K562 (cell line): Measurements from ENCODE around the gene FUT4. TPM values are rescaled to one million over a fixed set of nuclear protein-coding genes. Genes with fewer than 3 reads are reported as not detected.

Experiments used
- ATAC-seq: fragments of 200-7000 bp; cut with Tn5 transposase; 3 replicates; pipeline ENCODE4 v1.9.1; 2020; ENCODE audit warnings: moderate library complexity
- BruUV-seq: library from RNA; stranded (reverse); fragments of 400-500 nt; replicated peaks from 2 replicates; lab custom pipeline; 2021; lab: Mats Ljungman, UMichigan
- CTCF ChIA-PET: fragments of 300-600 bp; formaldehyde crosslinking; extraction: SDS; loops from one replicate; lab custom pipeline; 2021; ENCODE audit warnings: low intra/inter-chr PET ratio; lab: Yijun Ruan, JAX
- POLR2A ChIA-PET: fragments of 300-600, 350-650 bp; sonication (Branson Sonifier 250); formaldehyde crosslinking; extraction: SDS; loops from one replicate; lab custom pipeline; 2021; ENCODE audit warnings: antibody characterized with exemption, inconsistent platforms; lab: Yijun Ruan, JAX
- DNase-seq, 4 experiments: peaks; one replicate each; pipeline versions ENCODE4 v3.0.0 to v3.0.0-alpha.2; 2011 to 2018; ENCODE audit warnings: low spot score in 3 of 4, mixed read lengths in 3 of 4; ENCODE audit errors: extremely low read depth in 1 of 4
- FAIRE-seq: peaks from 2 replicates; lab custom pipeline; 2011; peaks lifted over from hg19 to GRCh38; lab: Jason Lieb, UNC
- H2AFZ ChIP-seq: 2 replicates; pipeline ENCODE4 v1.6.0; 2011; ENCODE audit warnings: low read depth, low read length, control low read depth, inconsistent platforms
- H3K27ac ChIP-seq: fragments of 200-600 bp; 3 replicates; pipeline ENCODE4 v1.8.0; 2011; ENCODE audit warnings: low read depth, mild to moderate bottlenecking, control low read depth, inconsistent platforms, low read length, moderate library complexity, mixed read lengths; ENCODE audit errors: extremely low read depth
- H3K27me3 ChIP-seq, 2 experiments: fragments of 300-600 bp in 1 of 2; 2 replicates in 1 of 2; 3 replicates in 1 of 2; pipeline versions ENCODE4 v1.6.0 to v1.8.0; 2011; ENCODE audit warnings: inconsistent platforms in 2 of 2, low read length in 2 of 2, mild to moderate bottlenecking in 1 of 2, mixed read lengths in 1 of 2, moderate library complexity in 1 of 2; ENCODE audit not compliant: control insufficient read depth in 2 of 2, insufficient read depth in 2 of 2
- H3K36me3 ChIP-seq: fragments of 300-600 bp; 3 replicates; pipeline ENCODE4 v1.8.0; 2011; ENCODE audit warnings: mild to moderate bottlenecking, low read length, inconsistent platforms; ENCODE audit not compliant: control insufficient read depth, insufficient read depth
- H3K4me1 ChIP-seq, 2 experiments: fragments of 200-600 bp in 1 of 2; replicated peaks in 1 of 2; 2 replicates in 1 of 2; 3 replicates in 1 of 2; pipeline versions ENCODE4 v1.5.1 to v1.8.0; 2011; ENCODE audit warnings: inconsistent platforms in 2 of 2, low read length in 2 of 2, mild to moderate bottlenecking in 1 of 2, mixed read lengths in 1 of 2, moderate library complexity in 1 of 2; ENCODE audit not compliant: control insufficient read depth in 2 of 2, insufficient read depth in 2 of 2
- H3K4me2 ChIP-seq: 2 replicates; pipeline ENCODE4 v1.6.1; 2011; ENCODE audit warnings: low read length, control low read depth, inconsistent platforms, mixed read lengths; ENCODE audit not compliant: insufficient read depth
- H3K4me3 ChIP-seq: fragments of 200-600 bp; sonication (generic), shearing (Covaris generic); 2 replicates; pipeline ENCODE4 v1.5.1; 2016; ENCODE audit warnings: control low read depth, inconsistent platforms
- H3K79me2 ChIP-seq: fragments of 200-600 bp; 3 replicates; pipeline ENCODE4 v1.8.0; 2011; ENCODE audit warnings: low read length, inconsistent platforms; ENCODE audit not compliant: control insufficient read depth, insufficient read depth
- H3K9ac ChIP-seq, 2 experiments: 2 replicates each; pipeline versions ENCODE4 v1.6.0 to v1.6.1; 2011; ENCODE audit warnings: low read depth in 2 of 2, low read length in 2 of 2, control low read depth in 1 of 2, inconsistent platforms in 1 of 2, mild to moderate bottlenecking in 1 of 2, mixed read lengths in 1 of 2; ENCODE audit not compliant: insufficient read depth in 1 of 2
- H3K9me1 ChIP-seq: one replicate; pipeline ENCODE4 v1.6.0; 2011; ENCODE audit warnings: inconsistent platforms, mild to moderate bottlenecking, low read length, moderate library complexity; ENCODE audit not compliant: control insufficient read depth, insufficient read depth
- H3K9me3 ChIP-seq: replicated peaks from 2 replicates; pipeline ENCODE4 v1.5.1; 2011; ENCODE audit warnings: low read depth, low read length, inconsistent platforms; ENCODE audit not compliant: control insufficient read depth, insufficient read depth
- H4K20me1 ChIP-seq: replicated peaks from 2 replicates; pipeline ENCODE4 v1.6.1; 2011; ENCODE audit warnings: low read length, inconsistent platforms, mixed read lengths; ENCODE audit not compliant: control insufficient read depth, insufficient read depth
- ARNT ChIP-seq, 2 experiments: fragments of 450-650 bp; IDR thresholded peaks; 2 replicates each; pipeline ENCODE4 v1.6.1; 2016; ENCODE audit warnings: mild to moderate bottlenecking in 1 of 2
- HDAC1 ChIP-seq, 2 experiments: fragments of 450-650 bp; IDR thresholded peaks; 2 replicates each; pipeline ENCODE4 v1.6.1; 2016 to 2017; ENCODE audit warnings: inconsistent platforms in 1 of 2, mild to moderate bottlenecking in 1 of 2, moderate library complexity in 1 of 2
- HEY1 ChIP-seq: fragments of 250-450 bp; sonication (Bioruptor Pico); IDR thresholded peaks from 2 replicates; pipeline ENCODE4 v1.5.0; 2020; ENCODE audit warnings: mild to moderate bottlenecking, moderate library complexity, borderline replicate concordance
- HOXB6 ChIP-seq: fragments of 250-450 bp; sonication (Bioruptor Pico); IDR thresholded peaks from 2 replicates; pipeline ENCODE4 v1.5.1; 2022; ENCODE audit warnings: mild to moderate bottlenecking, borderline replicate concordance
- MCM5 ChIP-seq: fragments of 450-650 bp; IDR thresholded peaks from 2 replicates; pipeline ENCODE4 v1.6.1; 2016; ENCODE audit warnings: low read depth
- MLLT1 ChIP-seq, 2 experiments: fragments of 450-650 bp; IDR thresholded peaks; 2 replicates each; pipeline ENCODE4 v1.6.1; 2016
- PCBP2 ChIP-seq: fragments of 200-400 bp; formaldehyde crosslinking; IDR thresholded peaks from 2 replicates; pipeline ENCODE4 v1.6.1; 2018; ENCODE audit warnings: low read length, low read depth, mild to moderate bottlenecking, moderate library complexity; ENCODE audit not compliant: poor library complexity, severe bottlenecking
- POLR2AphosphoS5 ChIP-seq: IDR thresholded peaks from 2 replicates; pipeline ENCODE4 v1.6.1; 2011; ENCODE audit warnings: mild to moderate bottlenecking, low read depth, low read length, moderate library complexity; ENCODE audit not compliant: control insufficient read depth, insufficient read depth
- TAF7 ChIP-seq: fragments of 450-650 bp; IDR thresholded peaks from 2 replicates; pipeline ENCODE4 v1.6.1; 2016; ENCODE audit warnings: missing genetic modification characterization, missing compliant biosample characterization
- ZNF3 ChIP-seq: fragments of 250-450 bp; sonication (Bioruptor Pico); IDR thresholded peaks from 2 replicates; pipeline ENCODE4 v1.5.0; 2021; ENCODE audit warnings: mild to moderate bottlenecking, moderate library complexity
- ZNF699 ChIP-seq: fragments of 250-450 bp; sonication (Bioruptor Pico); IDR thresholded peaks from 2 replicates; pipeline ENCODE4 v1.8.0; 2021; ENCODE audit warnings: mild to moderate bottlenecking, moderate library complexity; ENCODE audit not compliant: insufficient replicate concordance
- WGBS: fragments of 100-300 bp; shearing (Covaris generic); methylation state at CpG from one replicate; pipeline ENCODE4 v1.1.6; 2016; ENCODE audit warnings: low coverage, mixed read lengths; ENCODE audit not compliant: insufficient coverage; ENCODE audit errors: missing lambda C conversion rate; 5-methylcytosine and 5-hydroxymethylcytosine counted together
- in situ Hi-C: fragments of 300-500 bp; cut with MboI; formaldehyde crosslinking; loops from 4 replicates; pipeline ENCODE4 v1.15.0; 2018; ENCODE audit warnings: inconsistent platforms, mixed read lengths
- intact Hi-C: fragments of 100-400 bp; cut with micrococcal nuclease; formaldehyde crosslinking; loops from 2 replicates; pipeline ENCODE4 v1.14.2; 2022
- polyA plus RNA-seq, 8 experiments: library from polyadenylated mRNA; depleted of rRNA in 4 of 8; stranded (reverse) in 5 of 8; unstranded in 3 of 8; fragments of >200 nt; fragmentation: Nextera tagmentation in 2 of 8; fragmentation: Illumina TruSeq in 1 of 8; extraction: Ambion mirVana in 2 of 8; extraction: Trizol in 1 of 8; gene quantifications; 2 replicates each; pipeline versions ENCODE4 v1.2.1 to v1.2.3, GENCODE V29; 2011 to 2014; ENCODE audit warnings: inconsistent platforms in 1 of 8, missing spikeins in 1 of 8
- total RNA-seq, 7 experiments: library from RNA; depleted of rRNA in 6 of 7; stranded (reverse); fragments of >200 nt in 6 of 7; fragmentation: Illumina TruSeq in 2 of 7; extraction: Trizol in 2 of 7; gene quantifications; 2 replicates each; pipeline versions ENCODE4 v1.2.1 to v1.2.3, GENCODE V29; 2011 to 2021; ENCODE audit warnings: low replicate concordance in 1 of 7

Gene FUT4
- total and polyA plus RNA-seq, 9 of the 15 experiments (the other 6 are each of a cell fraction or from before 2014, with no cell fraction given) = 1.1 to 8.9 (median 5.5) TPM

GRCh38 chr11:94559361-94559760, 15.6 kb downstream of the FUT4 start:
- 29% methylated on average over 2 of the region's 2 CpGs for WGBS
- BruUV-seq = no TSS peak
- no peaks in the 10 kb centered on the region for H4K20me1 ChIP-seq

GRCh38 chr11:94560834-94561233, 17.1 kb downstream of the FUT4 start:
- 55% methylated on average over 3 of the region's 3 CpGs for WGBS
- Histone ChIP-seq H2AFZ (no peak overlapping the region), H4K20me1 (no peaks in the 10 kb centered on the region), H3K27ac (no peak overlapping the region), H3K4me2 (no peak overlapping the region), H3K4me3 (no peak overlapping the region), H3K4me1 (peaks cover 0 to 31% of the 10 kb centered on the region in 2 experiments; a peak in 4 of 5 replicates), H3K9me1 (no peaks in the 10 kb centered on the region), H3K9ac (no peak overlapping the region), H3K36me3 (no peaks in the 10 kb centered on the region), H3K27me3 (no peaks in the 10 kb centered on the region), H3K9me3 (no peaks in the 10 kb centered on the region), H3K79me2 (no peaks in the 10 kb centered on the region; the same call in 2 of the 3 replicates)
- BruUV-seq = no TSS peak
- intact Hi-C loops (loop anchor here (5.0 kb wide), 1 partner anchor 234 kb away; no protein-coding TSS in a partner anchor), in situ Hi-C loops (no loop called here)
- FAIRE-seq (no peak), ATAC-seq (no peak), DNase-seq (no peak)
- CTCF ChIA-PET = interaction anchor here (0.8 kb wide), 1 partner anchor 17 kb away, joined by 3 read pairs; no protein-coding TSS in a partner anchor
- no peak for TF ChIP-seq MLLT1 (IDR thresholded peaks at IDR 0.05)
- TF ChIP-seq PCBP2 = no peak
- no peak for TF ChIP-seq HEY1 (CRISPR knock-in tag)
- POLR2A ChIA-PET = interaction anchor here (0.6 kb wide), 1 partner anchor 1574 kb away, joined by 4 read pairs; no protein-coding TSS in a partner anchor

More at GRCh38 chr11:94559361-94559760, 15.6 kb downstream of the FUT4 start:
- H3K4me2 ChIP-seq = no peak overlapping the region
- H2AFZ ChIP-seq = 0 out of 2 replicates have a peak overlapping the region, but pooled peaks have one; percentile 67
- intact Hi-C loops (no loop called here), in situ Hi-C loops (no loop called here)
- H3K27ac ChIP-seq = no peak overlapping the region; the same call in 2 of the 3 replicates
- H3K4me1 ChIP-seq = peaks cover 0 to 28% of the 10 kb centered on the region in 2 experiments; a peak in 4 of 5 replicates
- H3K9ac ChIP-seq = no peak overlapping the region
- no peak for DNase-seq
- POLR2A ChIA-PET = interaction anchor here (0.6 to 1.6 kb wide), 3 partner anchors 12 to 544 kb away, joined by 3 to 5 read pairs (median 3); no protein-coding TSS in a partner anchor
- no peak overlapping the region for H3K4me3 ChIP-seq
- H3K36me3 ChIP-seq = no peaks in the 10 kb centered on the region
- no peak for TF ChIP-seq HOXB6
- TF ChIP-seq ZNF699 (CRISPR knock-in tag) = no peak
- no peak for TF ChIP-seq POLR2AphosphoS5
- TF ChIP-seq MCM5 = no peak
- no peak for TF ChIP-seq ZNF3 (CRISPR knock-in tag)
- TF ChIP-seq TAF7 (tag) = no peak
- no peak for TF ChIP-seq HDAC1 (IDR thresholded peaks at IDR 0.05)
- no peak for TF ChIP-seq ARNT (IDR thresholded peaks at IDR 0.05)
- CTCF ChIA-PET = no interaction called here
- no peaks in the 10 kb centered on the region for H3K9me1 ChIP-seq
- ATAC-seq = no peak
- no peaks in the 10 kb centered on the region for H3K9me3 ChIP-seq
- no peaks in the 10 kb centered on the region for H3K79me2 ChIP-seq
- H3K27me3 ChIP-seq = no peaks in the 10 kb centered on the region; a peak in 1 of 5 replicates
- FAIRE-seq = no peak
